Measurements from ENCODE around the gene TNNI2. TPM values are rescaled to one million over a fixed set of nuclear protein-coding genes. Genes with fewer than 3 reads are reported as not detected.

Gene TNNI2
- total and polyA plus RNA-seq, 7 donors = 985 to 6,537 (median 2,859) TPM

GRCh38 chr11:1842149-1843097, 3.6 kb downstream of the TNNI2 start:
- H3K36me3 ChIP-seq (ENCODE audit: insufficient read depth in 1 of 2, low read depth in 1 of 2) = peaks cover 0 to 7% of the 10 kb centered on the region in 2 donors
- H3K4me3 ChIP-seq = peak overlapping the region; percentile 72
- no peaks in the 10 kb centered on the region for H3K27me3 ChIP-seq (ENCODE audit: insufficient read depth in 3 of 3, low read length in 2 of 3)
- H3K9me3 ChIP-seq = no peaks in the 10 kb centered on the region
- 54 to 90% (median 69%) methylated on average over 27 to 29 of the region's 29 CpGs for WGBS, 3 donors
- ATAC-seq (peak in 3 of 4 donors; percentile 7 to 23 (median 15)), DNase-seq (peak; percentile 63 to 77)
- H3K27ac ChIP-seq = peak overlapping the region; percentile 93
- no peak for TF ChIP-seq CTCF (IDR thresholded peaks at IDR 0.05)
- peaks cover 10% of the 10 kb centered on the region for H3K4me1 ChIP-seq
- intact Hi-C loops (cut with DNase I) = loop anchor here in 1 of 2 donors (10.0 kb wide), 1 partner anchor 72 kb away; the partner anchor contains the start of gene TNNT3

GRCh38 chr11:1843098-1843473, 4.3 kb downstream of the TNNI2 start:
- ATAC-seq (peak in 2 of 4 donors; percentile 1 to 2), DNase-seq (peak; percentile 20 to 58)
- no peak overlapping the region for H3K4me3 ChIP-seq
- intact Hi-C loops (cut with DNase I) = loop anchor here in 1 of 2 donors (10.0 kb wide), 1 partner anchor 72 kb away; the partner anchor contains the start of gene TNNT3
- no peak for TF ChIP-seq CTCF (IDR thresholded peaks at IDR 0.05)
- 58 to 79% (median 62%) methylated on average over 10 to 11 of the region's 11 CpGs for WGBS, 3 donors
- H3K27ac ChIP-seq = peak overlapping the region; percentile 93
- H3K4me1 ChIP-seq = peaks cover 3% of the 10 kb centered on the region
- H3K9me3 ChIP-seq = no peaks in the 10 kb centered on the region
- peaks cover 0 to 7% of the 10 kb centered on the region in 2 donors for H3K36me3 ChIP-seq (ENCODE audit: insufficient read depth in 1 of 2, low read depth in 1 of 2)
- H3K27me3 ChIP-seq (ENCODE audit: insufficient read depth in 3 of 3, low read length in 2 of 3) = no peaks in the 10 kb centered on the region

GRCh38 chr11:1843796-1844195, 5.0 kb downstream of the TNNI2 start:
- TF ChIP-seq CTCF (IDR thresholded peaks at IDR 0.05) = no peak
- Histone ChIP-seq H3K4me3 (no peak overlapping the region), H3K27me3 (ENCODE audit: insufficient read depth in 3 of 3, low read length in 2 of 3) (no peaks in the 10 kb centered on the region), H3K4me1 (no peaks in the 10 kb centered on the region), H3K27ac (peak overlapping the region; percentile 93), H3K9me3 (no peaks in the 10 kb centered on the region), H3K36me3 (ENCODE audit: insufficient read depth in 1 of 2, low read depth in 1 of 2) (peaks cover 0 to 7% of the 10 kb centered on the region in 2 donors)
- peak in 1 of 2 donors; percentile 50 for DNase-seq
- 82 to 94% (median 85%) methylated on average over 8 of the region's 8 CpGs for WGBS, 3 donors
- intact Hi-C loops (cut with DNase I) = loop anchor here in 1 of 2 donors (10.0 kb wide), 1 partner anchor 71 kb away; the partner anchor contains the start of gene TNNT3
- ATAC-seq = no peak

- H3K4me3 ChIP-seq = no peak overlapping the region
- intact Hi-C loops (cut with DNase I) = loop anchor here in 1 of 2 donors (10.0 kb wide), 1 partner anchor 70 kb away; the partner anchor contains the start of gene TNNT3
- no peak for TF ChIP-seq CTCF (IDR thresholded peaks at IDR 0.05)
- H3K27ac ChIP-seq = peak overlapping the region; percentile 41
- no peaks in the 10 kb centered on the region for H3K27me3 ChIP-seq (ENCODE audit: insufficient read depth in 3 of 3, low read length in 2 of 3)
- 61 to 66% (median 61%) methylated on average over 23 of the region's 23 CpGs for WGBS, 3 donors
- ATAC-seq (peak in 1 of 4 donors; percentile 4), DNase-seq (peak; percentile 63 to 83)
- H3K9me3 ChIP-seq = no peaks in the 10 kb centered on the region
- H3K36me3 ChIP-seq (ENCODE audit: insufficient read depth in 1 of 2, low read depth in 1 of 2) = peaks cover 0 to 7% of the 10 kb centered on the region in 2 donors
- H3K4me1 ChIP-seq = no peaks in the 10 kb centered on the region
Measured at GRCh38 chr11:1844221-1845094, 5.7 kb downstream of the TNNI2 start.

Data from psoas muscle (tissue), 8 donors.